HL-60 (cell line): ENCODE data around the gene WDR26.

Experiments used
- GABPA ChIP-seq: IDR thresholded peaks from 2 replicates; pipeline ENCODE4 v1.6.1; 2012; ENCODE audit warnings: low read depth
- POLR2AphosphoS5 ChIP-seq: IDR thresholded peaks from 2 replicates; pipeline ENCODE4 v1.6.1; 2012; ENCODE audit warnings: low read depth
- REST ChIP-seq: IDR thresholded peaks from 2 replicates; pipeline ENCODE4 v1.6.1; 2012; ENCODE audit warnings: low read depth; ENCODE audit not compliant: insufficient replicate concordance
- SPI1 ChIP-seq: IDR thresholded peaks from 2 replicates; pipeline ENCODE4 v1.6.1; 2012; ENCODE audit warnings: low read depth, mild to moderate bottlenecking, borderline replicate concordance
- TF ChIP-seq, protein P1 (sequence below): IDR thresholded peaks from one replicate; pipeline ENCODE4 v1.5.1; 2011; ENCODE audit warnings: low read length, control low read depth, inconsistent platforms; ENCODE audit not compliant: insufficient read depth

DNA sequence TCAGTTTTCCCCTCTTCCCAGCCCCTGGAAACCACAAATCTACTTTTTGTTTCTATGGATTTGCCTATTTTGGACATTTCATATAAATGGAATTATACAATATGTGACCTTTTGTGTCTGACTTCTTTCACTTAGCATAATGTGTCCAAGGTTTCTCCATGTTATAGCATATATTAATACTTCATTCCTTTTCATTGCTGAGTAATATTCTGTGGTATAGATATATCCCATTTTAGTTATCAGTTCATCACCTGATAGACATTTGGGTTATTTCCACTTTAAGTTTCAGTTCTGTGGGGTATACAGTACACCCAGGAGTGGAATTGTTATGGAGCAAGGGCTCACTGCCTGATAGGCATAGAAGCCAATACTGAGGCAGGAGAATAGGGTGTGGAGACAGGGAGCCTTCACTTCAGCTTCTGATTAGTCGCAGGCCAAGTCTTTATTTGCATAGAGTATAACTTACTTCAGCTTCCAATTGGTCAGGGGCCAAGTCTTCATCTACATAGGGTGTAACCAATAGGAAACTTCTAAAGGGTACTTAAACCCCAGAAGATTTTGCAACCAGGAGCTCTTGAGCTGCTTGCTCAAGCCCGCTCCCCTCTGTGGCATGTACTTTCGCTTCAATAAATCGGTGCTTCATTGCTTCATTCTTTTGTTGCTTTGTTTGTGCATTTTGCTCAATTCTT lies 96.3 kb downstream of the WDR26 start:
- TF ChIP-seq, protein P1, sequence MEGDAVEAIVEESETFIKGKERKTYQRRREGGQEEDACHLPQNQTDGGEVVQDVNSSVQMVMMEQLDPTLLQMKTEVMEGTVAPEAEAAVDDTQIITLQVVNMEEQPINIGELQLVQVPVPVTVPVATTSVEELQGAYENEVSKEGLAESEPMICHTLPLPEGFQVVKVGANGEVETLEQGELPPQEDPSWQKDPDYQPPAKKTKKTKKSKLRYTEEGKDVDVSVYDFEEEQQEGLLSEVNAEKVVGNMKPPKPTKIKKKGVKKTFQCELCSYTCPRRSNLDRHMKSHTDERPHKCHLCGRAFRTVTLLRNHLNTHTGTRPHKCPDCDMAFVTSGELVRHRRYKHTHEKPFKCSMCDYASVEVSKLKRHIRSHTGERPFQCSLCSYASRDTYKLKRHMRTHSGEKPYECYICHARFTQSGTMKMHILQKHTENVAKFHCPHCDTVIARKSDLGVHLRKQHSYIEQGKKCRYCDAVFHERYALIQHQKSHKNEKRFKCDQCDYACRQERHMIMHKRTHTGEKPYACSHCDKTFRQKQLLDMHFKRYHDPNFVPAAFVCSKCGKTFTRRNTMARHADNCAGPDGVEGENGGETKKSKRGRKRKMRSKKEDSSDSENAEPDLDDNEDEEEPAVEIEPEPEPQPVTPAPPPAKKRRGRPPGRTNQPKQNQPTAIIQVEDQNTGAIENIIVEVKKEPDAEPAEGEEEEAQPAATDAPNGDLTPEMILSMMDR, result no peak
- TF ChIP-seq REST, result no peak
- TF ChIP-seq POLR2AphosphoS5, result no peak
- TF ChIP-seq GABPA, result no peak
- TF ChIP-seq SPI1, result no peak
